ENCODE measurements around the gene FHAD1. TPM values are rescaled to one million over a fixed set of nuclear protein-coding genes. Genes with fewer than 3 reads are reported as not detected.

Gene FHAD1
- total and polyA plus RNA-seq, 9 of the 15 experiments (the other 6 are each of a cell fraction or from before 2014, with no cell fraction given) = 0.32 to 2.1 (median 1.5) TPM; not detected in 1

GRCh38 chr1:15418806-15419515 lies 171.9 kb downstream of the FHAD1 start:
- peaks cover 24% of the 10 kb centered on the region for H4K20me1 ChIP-seq (replicated peaks; ENCODE audit: control insufficient read depth, insufficient read depth, low read length)
- ChIA-PET POLR2A (no interaction called here), CTCF (ENCODE audit: low intra/inter-chr PET ratio) (no interaction called here)
- TF ChIP-seq DACH1 (IDR thresholded peaks at IDR 0.05; ENCODE audit: partially characterized antibody) (no peak), ATF6 (CRISPR knock-in tag; IDR thresholded peaks at IDR 0.05) (no peak), ETV5 (CRISPR knock-in tag; IDR thresholded peaks at IDR 0.05; ENCODE audit: low read depth) (no peak), TRIM24 (IDR thresholded peaks at IDR 0.05) (no peak), BRF2 (IDR thresholded peaks at IDR 0.05; ENCODE audit: borderline replicate concordance, insufficient read depth, insufficient read length) (no peak), SAFB2 (IDR thresholded peaks at IDR 0.05; ENCODE audit: borderline replicate concordance, low read depth, low read length, severe bottlenecking) (no peak), GABPA (tag; conservative IDR thresholded peaks at IDR 0.05; ENCODE audit: low read depth) (no peak), ZNF785 (CRISPR knock-in tag; IDR thresholded peaks at IDR 0.05) (no peak), MECOM (CRISPR knock-in tag; IDR thresholded peaks at IDR 0.05) (no peak), MXI1 (IDR thresholded peaks at IDR 0.05; ENCODE audit: low read depth, low read length) (no peak), MXD1 (CRISPR knock-in tag; IDR thresholded peaks at IDR 0.05; ENCODE audit: borderline replicate concordance, poor library complexity, severe bottlenecking) (no peak), ZSCAN29 (IDR thresholded peaks at IDR 0.05) (no peak), NFATC3 (IDR thresholded peaks at IDR 0.05) (no peak), ZNF76 (CRISPR knock-in tag; IDR thresholded peaks at IDR 0.05; ENCODE audit: borderline replicate concordance) (no peak), NR0B1 (IDR thresholded peaks at IDR 0.05; ENCODE audit: partially characterized antibody) (no peak)
- H3K9me1 ChIP-seq (ENCODE audit: control insufficient read depth, insufficient read depth, low read length) = peaks cover 4% of the 10 kb centered on the region
- peak overlapping the region in 1 of 2 experiments; percentile 32; a peak in 1 of 4 replicates for H3K9ac ChIP-seq (ENCODE audit: insufficient read depth in 1 of 2, low read depth in 2 of 2, low read length in 2 of 2)
- no peaks in the 10 kb centered on the region for H3K27me3 ChIP-seq (ENCODE audit: control insufficient read depth in 2 of 2, insufficient read depth in 2 of 2, low read length in 2 of 2)
- DNase-seq (ENCODE audit: extremely low read depth in 1 of 4, low spot score in 3 of 4) = no peak
- no peak for FAIRE-seq
- intact Hi-C loops (cut with micrococcal nuclease) = loop anchor here (5.0 kb wide), 1 partner anchor 97 kb away; no protein-coding TSS in a partner anchor
- H3K79me2 ChIP-seq (ENCODE audit: control insufficient read depth, insufficient read depth, low read length) = peaks cover 14% of the 10 kb centered on the region; the same call in 1 of the 3 replicates
- no peaks in the 10 kb centered on the region for H3K9me3 ChIP-seq (replicated peaks; ENCODE audit: control insufficient read depth, insufficient read depth, low read depth, low read length)
- H3K27ac ChIP-seq (ENCODE audit: extremely low read depth, low read depth, low read length) = no peak overlapping the region
- no peak overlapping the region for H3K4me3 ChIP-seq
- 85% methylated on average over 18 of the region's 18 CpGs for WGBS (ENCODE audit: insufficient coverage, low coverage, missing lambda C conversion rate)
- H2AFZ ChIP-seq (ENCODE audit: low read depth, low read length) = no peak overlapping the region
- H3K4me1 ChIP-seq (replicated peaks in 1 of 2; ENCODE audit: control insufficient read depth in 2 of 2, insufficient read depth in 2 of 2, low read length in 2 of 2) = peaks cover 32 to 57% of the 10 kb centered on the region in 2 experiments
- H3K36me3 ChIP-seq (ENCODE audit: control insufficient read depth, insufficient read depth, low read length) = peaks cover 26% of the 10 kb centered on the region
- no peak overlapping the region for H3K4me2 ChIP-seq (ENCODE audit: insufficient read depth, low read length)
- no TSS peak for BruUV-seq (replicated peaks)
- ATAC-seq = no peak
- in situ Hi-C loops (cut with MboI) = no loop called here

Data from K562 (cell line).